HG03025 (cell line): Measurements from ENCODE around the gene PPP2R2C.

ENCODE experiments used
- ATAC-seq: cut with Tn5 transposase; IDR thresholded peaks from one replicate; pipeline ENCODE4 v1.9.1; 2021; ENCODE audit warnings: mild to moderate bottlenecking, moderate library complexity; ENCODE audit not compliant: unreplicated experiment, low FRiP score

Gene PPP2R2C

DNA sequence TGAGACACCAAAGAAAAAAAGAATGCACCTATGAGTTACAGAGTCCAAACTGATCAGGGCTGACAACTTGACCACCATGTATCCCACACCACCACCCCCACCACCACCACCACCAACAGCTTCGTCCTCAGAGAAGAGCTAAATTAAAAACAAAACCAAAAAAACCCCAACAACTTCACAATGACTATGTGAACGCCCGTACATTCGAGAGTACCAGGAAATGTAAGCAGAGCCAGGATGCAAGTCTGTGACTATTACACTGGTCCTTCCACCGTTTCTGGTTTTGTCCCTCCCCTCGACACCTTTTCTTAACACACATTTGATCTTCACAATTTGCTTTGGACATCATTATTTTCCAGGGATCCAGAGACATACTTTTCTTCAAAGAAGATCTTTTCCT is 151.8 kb downstream of the PPP2R2C start:
- ATAC-seq, result no peak

DNA sequence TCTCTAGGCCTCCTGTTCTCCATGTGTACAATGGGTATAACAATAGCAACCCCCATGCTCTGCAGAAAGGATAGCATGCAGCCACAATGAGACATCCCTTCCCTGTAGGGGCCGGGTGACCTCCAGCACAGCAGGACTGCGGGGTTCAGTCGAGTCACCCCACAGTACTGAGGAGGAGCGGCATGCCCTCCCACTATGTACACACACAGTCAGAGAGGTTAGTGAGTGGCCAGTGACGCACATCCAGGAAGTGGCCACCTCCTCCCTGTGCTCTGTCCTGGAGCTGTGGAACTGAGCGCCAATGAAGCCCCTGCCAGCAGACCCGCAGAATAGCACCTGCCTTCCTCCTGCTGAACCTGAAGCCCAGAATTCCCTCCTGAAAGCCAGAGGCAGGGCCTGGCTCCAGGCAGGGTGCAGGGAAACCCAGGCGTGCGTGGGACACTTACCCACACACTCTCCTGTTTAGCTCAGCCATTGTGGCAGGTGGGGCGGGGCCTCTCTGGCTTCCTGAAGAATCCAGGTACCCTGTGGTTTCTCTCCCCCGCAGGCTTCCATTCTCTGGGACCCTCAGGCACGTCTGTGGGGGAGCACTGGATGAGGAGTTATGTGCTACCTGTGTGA is 152.8 kb downstream of the PPP2R2C start:
- no peak for ATAC-seq

DNA sequence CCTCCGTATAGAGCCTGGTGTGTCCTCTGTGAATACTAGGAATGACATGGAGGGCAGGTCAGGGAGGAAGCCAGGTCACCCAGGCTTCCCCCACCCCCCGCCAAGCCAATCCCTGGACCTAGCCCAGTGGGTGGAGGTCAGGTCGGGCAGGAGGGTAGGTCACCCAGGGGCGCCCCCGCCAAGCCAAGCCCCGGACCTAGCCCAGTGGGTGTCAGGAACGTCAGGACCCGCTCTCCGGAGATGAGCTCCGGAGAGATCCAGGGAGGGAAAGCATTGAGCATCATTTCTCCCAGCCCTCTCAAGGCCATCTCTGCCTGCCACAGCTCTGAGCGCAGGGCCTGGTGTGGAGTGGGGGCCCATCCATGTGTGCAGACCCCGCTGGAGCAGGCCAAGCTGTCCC is 154.2 kb downstream of the PPP2R2C start:
- ATAC-seq, result no peak

DNA sequence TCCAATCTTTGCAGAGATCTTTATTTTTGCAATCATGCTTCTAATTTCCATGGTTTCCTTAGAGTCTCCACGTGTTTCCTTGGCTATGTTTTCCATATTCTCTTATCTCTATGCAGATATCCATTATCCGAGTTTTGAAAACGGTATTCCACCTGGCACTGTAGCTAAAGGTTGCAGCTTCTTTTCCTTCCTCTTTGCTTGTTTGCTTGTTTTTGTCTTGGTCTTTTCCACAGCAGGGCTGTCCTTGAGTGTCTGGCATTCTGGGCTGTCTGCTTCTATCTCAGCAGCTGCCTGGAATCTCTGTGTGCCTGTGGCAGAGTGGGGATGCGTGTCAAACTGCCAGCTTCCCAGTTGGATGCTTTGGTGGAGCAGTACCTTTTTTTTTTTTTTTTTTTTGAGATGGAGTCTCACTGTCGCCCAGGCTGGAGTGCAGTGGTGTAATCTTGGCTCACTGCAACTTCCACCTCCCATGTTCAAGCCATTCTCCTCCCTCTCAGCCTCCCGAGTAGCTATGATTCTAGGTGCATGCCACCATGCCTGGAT is 155.9 kb downstream of the PPP2R2C start:
- no peak for ATAC-seq

DNA sequence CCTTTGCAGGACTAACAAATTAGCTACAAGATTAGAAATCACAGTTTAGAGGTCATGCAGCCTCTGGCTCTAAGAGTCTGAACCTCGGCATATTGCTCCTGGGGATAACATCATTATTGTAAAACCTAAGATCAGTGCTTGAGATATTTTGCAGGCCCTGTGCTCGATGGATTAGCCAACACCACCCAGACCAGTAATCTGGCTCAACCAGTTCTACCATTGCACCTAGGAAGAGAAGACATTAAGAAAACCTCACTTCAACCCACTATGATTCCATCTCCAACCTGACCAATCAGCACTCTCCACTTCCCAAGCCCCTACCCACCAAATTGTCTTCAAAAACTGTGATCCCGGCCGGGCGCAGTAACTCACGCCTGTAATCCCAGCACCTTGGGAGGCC is 159.2 kb downstream of the PPP2R2C start:
- no peak for ATAC-seq

DNA sequence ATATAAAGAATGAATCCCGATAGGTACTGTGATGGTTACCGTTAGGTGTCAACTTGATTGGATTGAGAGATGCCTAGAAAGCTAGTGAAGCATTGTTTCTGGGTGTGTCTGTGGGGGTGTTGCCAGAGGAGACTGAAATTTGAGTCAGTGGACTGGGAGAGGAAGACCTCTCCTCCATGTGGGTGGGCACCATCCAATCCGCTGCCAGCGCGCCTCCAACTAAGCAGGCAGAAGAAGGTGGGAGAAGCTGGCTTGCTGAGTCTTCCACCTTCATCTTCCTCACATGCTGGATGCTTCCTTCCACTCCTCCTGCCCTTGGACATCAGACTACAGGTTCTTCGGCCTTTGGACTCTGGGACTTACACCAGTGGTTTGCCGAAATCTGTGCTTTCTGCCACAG is 162.6 kb downstream of the PPP2R2C start:
- no peak for ATAC-seq

DNA sequence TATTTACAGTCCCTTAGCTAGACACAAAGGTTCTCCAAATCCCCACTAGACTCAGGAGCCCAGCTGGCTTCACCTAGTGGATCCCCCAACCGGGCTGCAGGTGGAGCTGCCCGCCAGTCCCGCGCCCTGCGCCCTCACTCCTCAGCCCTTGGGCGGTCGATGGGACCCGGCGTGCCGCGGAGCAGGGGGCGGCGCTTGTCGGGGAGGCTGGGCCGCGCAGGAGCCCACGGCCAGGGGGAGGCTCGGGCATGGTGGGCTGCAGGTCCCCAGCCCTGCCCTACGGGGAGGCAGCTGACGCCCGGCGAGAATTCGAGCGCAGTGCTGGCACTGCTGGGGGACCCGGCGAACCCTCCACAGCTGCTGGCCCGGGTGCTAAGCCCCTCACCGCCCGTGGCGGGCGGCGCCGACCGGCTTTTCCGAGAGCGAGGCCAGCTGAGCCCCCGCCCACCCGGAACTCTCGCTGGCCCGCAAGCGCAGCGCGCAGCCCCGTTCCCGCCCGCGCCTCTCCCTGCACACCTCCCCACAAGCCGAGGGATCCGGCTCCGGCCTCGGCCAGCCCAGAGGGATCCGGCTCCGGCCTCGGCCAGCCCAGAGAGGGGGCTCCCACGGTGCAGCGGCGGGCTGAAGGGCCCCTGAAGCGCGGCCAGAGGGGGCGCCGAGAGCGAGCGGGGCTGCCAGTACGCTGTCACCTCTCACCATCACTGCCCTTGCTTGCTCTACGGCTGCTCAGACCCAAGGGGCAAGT is 163.3 kb downstream of the PPP2R2C start:
- no peak for ATAC-seq

DNA sequence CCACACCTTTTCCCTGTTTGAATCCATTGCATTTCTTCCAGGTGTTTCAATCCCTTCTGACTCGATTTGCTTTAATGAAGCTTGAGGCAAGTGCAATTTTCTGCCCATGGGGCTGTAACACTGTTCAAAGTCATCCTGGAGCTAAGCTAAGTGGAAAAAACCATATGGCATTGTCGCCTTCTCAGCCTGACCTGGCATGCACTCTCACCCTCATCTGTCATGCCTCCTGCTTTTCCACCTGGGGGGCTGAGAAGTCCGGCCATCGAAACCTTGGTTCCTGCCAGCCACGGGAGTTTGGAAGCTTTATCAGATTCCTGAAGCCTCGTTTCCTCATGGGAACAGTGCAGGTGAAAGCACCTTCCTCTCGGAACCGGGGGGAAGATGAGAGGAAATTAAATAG is 164.5 kb downstream of the PPP2R2C start:
- ATAC-seq, result no peak

DNA sequence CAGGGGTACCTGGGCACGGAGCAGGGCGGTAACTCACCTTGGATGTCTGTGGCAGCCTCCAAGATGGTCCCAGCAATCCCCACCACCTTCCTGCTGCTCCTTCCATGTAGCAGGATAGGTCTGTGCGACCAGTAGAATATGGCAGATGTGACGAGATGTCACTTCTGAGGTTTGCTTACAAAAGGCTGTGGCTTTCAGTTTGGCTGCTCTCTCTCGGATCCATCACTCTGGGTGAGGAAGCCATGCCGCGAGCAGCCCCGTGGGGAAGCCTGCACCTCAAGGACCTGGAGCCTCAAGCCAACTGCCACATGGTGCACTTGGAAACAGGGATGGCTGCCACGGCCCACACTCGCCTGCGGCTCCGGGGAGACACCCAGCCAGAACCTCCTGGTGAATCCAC is 165.2 kb downstream of the PPP2R2C start:
- no peak for ATAC-seq

DNA sequence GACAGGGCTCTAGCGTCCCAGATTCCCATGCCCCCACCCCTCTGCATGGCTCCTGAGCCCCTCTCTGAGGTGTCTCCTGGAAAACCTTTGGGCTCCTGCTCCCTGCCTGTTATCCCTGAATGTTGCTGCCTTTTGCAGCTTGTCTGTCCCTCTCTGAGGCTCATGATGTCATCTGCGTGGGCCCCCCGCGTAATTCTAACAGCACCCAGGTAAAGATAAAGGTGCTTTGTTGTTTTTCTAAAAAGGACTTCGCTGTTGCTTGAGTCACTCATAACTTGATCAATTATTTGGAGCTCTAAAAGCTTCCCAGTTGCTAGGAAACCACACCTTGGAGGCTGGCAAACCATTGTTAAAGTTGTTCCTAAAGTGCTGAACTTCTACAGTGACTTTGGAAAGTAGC is 166.1 kb downstream of the PPP2R2C start:
- no peak for ATAC-seq

DNA sequence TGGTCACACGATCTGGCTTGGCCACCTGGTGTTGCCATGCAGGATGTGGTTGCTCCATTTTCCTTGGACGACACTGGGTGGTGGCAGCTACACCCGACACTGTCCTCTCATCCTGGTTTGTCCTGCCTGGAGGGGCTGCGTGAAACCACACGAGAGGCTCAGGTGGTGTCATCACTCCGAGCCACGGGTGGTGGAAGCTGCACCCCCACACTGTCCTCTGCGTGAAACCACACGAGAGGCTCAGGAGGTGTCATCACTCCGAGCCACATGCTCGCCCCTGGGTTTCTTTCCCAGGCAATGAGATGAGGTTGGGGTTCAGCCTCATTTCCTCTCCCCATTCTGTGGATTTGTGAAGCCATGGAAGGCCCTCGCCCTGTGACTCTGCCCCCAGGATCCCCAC is 168.5 kb downstream of the PPP2R2C start:
- ATAC-seq, result no peak

DNA sequence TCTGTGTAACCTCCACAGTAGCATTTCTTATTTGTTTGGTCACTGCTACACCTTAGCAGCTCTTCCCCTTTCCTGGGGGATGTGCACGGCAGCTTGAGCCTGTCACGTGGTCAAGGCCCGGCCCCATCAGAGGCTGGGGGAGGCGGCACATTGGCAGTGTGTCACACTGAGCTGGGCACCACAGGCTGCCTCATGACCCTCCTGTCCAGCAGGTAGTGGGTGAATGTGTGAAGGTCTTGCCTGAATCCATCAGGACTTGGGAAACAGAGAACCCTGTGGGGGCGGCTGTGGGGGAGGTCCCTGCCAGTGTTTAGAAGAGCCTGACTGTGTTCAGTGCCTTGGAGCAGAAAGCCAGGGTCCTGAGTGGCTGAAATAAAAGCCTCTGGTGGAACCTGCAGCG is 169.5 kb downstream of the PPP2R2C start:
- ATAC-seq, result no peak

DNA sequence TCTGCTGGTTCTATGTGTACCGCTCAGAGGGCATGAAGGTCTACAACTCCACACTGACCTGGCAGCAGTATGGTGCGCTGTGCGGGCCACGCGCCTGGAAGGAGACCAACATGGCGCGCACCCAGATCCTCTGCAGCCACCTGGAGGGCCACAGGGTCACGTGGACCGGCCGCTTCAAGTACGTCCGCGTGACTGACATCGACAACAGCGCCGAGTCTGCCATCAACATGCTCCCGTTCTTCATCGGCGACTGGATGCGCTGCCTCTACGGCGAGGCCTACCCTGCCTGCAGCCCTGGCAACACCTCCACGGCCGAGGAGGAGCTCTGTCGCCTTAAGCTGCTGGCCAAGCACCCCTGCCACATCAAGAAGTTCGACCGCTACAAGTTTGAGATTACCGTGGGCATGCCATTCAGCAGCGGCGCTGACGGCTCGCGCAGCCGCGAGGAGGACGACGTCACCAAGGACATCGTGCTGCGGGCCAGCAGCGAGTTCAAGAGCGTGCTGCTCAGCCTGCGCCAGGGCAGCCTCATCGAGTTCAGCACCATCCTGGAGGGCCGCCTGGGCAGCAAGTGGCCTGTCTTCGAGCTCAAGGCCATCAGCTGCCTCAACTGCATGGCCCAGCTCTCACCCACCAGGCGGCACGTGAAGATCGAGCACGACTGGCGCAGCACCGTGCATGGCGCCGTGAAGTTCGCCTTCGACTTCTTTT is 170.5 kb downstream of the PPP2R2C start:
- no peak for ATAC-seq

DNA sequence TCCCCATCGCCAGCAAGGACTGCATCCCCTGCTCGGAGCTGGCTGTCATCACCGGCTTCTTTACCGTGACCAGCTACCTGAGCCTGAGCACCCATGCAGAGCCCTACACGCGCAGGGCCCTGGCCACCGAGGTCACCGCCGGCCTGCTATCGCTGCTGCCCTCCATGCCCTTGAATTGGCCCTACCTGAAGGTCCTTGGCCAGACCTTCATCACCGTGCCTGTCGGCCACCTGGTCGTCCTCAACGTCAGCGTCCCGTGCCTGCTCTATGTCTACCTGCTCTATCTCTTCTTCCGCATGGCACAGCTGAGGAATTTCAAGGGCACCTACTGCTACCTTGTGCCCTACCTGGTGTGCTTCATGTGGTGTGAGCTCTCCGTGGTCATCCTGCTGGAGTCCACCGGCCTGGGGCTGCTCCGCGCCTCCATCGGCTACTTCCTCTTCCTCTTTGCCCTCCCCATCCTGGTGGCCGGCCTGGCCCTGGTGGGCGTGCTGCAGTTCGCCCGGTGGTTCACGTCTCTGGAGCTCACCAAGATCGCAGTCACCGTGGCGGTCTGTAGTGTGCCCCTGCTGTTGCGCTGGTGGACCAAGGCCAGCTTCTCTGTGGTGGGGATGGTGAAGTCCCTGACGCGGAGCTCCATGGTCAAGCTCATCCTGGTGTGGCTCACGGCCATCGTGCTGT is 171.2 kb downstream of the PPP2R2C start:
- ATAC-seq, result no peak

DNA sequence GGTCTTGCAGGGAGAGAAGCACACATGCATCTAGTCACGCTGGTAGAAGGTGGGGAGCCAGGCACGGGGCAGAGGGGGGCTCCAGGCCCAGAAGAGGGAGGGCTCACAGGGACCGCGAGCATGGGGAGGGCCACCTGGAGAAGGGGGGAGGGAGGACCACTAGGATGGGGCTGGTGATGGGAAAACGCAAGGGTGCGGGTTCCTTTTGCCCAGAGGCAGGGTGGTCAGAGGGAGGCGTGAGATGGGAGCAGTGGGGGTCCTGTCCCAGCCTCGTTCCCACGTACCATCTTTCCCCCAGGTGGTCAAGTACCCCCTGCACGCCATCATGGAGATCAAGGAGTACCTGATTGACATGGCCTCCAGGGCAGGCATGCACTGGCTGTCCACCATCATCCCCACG is 172.1 kb downstream of the PPP2R2C start:
- no peak for ATAC-seq

DNA sequence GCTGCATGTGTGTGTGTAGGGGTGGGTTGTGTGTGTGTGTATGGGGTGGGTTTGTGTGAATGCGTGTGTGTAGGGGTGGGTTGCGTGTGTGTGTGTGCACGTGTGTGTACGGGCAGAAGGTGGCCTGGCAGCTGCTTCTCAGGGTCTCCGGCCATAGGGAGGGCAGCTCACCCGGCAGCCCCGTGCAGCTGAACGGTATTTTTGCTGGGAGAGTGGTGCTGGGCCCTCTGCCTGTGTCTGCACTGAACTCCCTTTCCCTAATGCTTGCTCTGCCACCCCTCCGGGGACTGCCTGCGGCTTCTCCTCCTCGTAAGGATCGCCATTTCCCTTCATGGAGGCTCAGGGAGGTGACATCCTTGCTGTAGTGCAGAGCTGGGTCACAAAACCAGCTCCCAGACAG is 172.5 kb downstream of the PPP2R2C start:
- no peak for ATAC-seq

DNA sequence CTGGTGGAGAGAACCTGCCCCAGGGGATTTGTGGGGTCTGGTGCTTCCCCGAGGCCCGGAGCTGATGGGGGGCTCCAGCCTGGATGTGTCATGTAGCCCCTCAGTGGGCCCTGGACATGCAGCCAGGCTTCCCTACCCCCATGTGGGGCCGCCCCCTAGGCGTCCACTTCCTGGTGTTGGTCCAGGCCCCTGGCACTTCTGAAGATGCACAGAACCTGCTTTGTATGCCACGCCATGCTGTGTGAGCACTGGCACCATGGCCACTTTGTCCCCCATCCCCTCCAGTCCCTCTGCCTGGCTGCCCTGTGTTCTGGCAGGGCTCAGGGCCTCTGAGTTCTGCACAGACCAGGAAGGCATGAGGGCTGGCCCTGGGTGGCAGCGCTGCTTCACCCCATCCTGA is 173.6 kb downstream of the PPP2R2C start:
- ATAC-seq, result no peak

DNA sequence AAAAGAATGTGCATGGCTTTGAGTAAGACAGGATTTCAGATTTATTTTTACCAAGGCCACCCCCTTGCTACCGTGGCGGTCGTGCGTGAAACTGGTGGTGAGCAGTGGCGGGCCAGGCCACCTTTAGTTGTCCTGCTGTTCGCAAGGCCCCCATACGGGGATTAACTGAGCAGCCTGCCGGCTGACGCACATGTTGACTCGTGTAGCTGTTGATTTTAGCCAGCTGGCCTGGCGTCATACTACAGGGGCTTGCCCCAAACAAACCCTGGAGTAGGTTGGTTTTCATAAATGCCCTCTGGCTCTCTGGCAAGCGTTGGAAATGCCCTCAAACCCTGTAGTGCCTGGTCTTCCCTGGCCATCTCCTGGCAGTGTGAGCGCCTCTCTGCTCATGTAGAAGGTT is 174.4 kb downstream of the PPP2R2C start:
- ATAC-seq, result no peak

DNA sequence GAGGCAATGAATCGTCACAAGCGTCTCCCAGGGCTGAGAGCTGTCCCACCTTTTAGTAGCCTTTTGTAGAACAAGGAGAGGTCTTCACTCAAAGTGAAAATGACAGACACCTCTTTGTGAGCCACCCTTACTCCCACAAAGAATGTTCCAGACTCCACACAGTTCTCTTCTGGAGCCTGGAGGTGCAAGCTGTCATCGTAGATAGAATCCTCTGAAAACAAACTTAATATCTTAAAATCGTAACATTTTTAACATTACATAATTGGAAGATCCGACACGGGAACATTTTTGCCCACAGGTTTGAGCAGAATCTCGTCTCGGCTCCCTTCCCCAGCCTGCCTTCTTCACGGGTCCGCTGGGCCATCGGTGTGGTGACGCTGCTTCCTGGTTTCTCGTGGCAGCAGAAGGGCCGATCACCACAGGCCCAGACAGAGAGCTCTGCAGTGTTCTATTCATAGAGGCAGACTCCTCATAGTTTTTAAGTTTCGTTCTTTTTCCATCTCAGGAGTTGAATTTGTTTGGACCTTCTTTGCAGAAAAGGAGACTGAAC is 175.1 kb downstream of the PPP2R2C start:
- ATAC-seq, result no peak

DNA sequence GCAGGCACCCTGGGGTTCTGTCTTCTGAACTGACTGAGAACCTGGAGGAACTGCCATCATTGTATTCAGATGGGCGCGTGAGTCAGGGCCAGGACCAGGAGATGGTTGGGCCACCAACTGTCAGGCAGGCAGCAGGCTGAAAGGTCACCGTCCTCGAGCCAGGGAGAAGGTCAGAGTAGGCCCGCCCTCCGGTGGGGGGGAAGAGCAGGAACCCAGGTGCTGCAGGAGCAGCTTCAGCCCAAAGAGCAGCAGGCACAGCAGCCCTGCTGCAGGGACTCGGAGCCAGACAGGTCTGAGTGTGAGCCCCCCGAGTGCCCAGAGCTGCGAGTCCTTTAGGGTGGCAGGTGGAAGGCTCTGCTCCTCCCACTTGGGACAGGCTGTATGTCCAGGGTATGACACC is 176.4 kb downstream of the PPP2R2C start:
- ATAC-seq, result no peak

DNA sequence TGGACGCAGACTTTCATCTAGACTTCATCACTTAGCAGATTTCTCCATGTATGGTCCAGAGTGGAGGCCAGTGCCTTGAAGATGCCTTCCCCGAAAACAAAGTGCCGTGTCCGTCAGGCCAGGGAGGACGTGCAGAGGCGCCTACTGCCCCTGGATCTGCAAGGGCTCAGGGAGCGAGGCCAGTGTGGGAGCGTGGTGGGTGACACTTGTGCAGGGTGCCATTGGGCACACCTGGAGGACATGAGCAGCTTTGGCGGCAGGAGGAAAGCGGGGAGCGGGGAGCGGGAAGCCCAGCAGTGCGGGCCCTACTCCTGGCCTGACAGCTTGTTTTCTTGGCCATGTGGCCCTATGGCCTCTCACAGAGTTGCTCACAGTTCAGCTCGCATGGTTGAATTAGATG is 176.9 kb downstream of the PPP2R2C start:
- no peak for ATAC-seq
